Measurements from ENCODE around the gene ZDHHC14.

DNA sequence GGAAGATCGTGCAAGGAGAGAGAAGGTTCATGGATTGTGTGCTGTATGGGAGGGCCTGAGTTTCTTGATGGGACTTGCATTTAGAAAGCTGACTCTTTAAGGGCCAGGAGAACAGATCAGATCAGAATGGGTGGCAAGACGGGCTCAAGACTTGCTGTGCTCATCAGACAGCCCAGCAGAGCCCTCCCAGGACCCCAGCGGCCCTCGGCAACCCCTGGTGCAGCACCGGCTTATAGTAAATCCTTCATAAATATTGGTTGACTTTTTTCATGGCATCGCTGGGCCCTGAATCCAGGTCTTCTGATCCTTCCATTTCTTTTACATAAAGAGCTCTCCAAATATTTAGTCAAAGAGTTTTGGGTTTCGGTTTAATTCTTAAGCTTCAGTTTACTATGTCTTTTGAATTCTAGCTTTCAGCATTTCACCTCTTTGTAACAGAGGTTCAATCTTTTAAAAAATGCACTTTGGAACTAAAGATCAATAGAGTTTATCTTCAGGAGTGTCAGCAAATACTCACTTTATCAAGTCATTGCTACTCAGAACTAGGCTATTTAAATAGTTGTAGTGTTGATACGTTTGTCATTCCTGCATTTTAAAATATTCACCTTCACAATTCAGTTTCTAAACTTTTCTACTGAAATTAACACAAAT is 205.6 kb downstream of the ZDHHC14 start:
- TF ChIP-seq, protein P1, sequence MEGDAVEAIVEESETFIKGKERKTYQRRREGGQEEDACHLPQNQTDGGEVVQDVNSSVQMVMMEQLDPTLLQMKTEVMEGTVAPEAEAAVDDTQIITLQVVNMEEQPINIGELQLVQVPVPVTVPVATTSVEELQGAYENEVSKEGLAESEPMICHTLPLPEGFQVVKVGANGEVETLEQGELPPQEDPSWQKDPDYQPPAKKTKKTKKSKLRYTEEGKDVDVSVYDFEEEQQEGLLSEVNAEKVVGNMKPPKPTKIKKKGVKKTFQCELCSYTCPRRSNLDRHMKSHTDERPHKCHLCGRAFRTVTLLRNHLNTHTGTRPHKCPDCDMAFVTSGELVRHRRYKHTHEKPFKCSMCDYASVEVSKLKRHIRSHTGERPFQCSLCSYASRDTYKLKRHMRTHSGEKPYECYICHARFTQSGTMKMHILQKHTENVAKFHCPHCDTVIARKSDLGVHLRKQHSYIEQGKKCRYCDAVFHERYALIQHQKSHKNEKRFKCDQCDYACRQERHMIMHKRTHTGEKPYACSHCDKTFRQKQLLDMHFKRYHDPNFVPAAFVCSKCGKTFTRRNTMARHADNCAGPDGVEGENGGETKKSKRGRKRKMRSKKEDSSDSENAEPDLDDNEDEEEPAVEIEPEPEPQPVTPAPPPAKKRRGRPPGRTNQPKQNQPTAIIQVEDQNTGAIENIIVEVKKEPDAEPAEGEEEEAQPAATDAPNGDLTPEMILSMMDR (conservative IDR thresholded peaks at IDR 0.05; ENCODE audit: low read depth in 2 of 2): no peak
- TF ChIP-seq CREB1 (CRISPR knock-in tag; IDR thresholded peaks at IDR 0.05; ENCODE audit: low read depth): no peak
- TF ChIP-seq, protein P2, sequence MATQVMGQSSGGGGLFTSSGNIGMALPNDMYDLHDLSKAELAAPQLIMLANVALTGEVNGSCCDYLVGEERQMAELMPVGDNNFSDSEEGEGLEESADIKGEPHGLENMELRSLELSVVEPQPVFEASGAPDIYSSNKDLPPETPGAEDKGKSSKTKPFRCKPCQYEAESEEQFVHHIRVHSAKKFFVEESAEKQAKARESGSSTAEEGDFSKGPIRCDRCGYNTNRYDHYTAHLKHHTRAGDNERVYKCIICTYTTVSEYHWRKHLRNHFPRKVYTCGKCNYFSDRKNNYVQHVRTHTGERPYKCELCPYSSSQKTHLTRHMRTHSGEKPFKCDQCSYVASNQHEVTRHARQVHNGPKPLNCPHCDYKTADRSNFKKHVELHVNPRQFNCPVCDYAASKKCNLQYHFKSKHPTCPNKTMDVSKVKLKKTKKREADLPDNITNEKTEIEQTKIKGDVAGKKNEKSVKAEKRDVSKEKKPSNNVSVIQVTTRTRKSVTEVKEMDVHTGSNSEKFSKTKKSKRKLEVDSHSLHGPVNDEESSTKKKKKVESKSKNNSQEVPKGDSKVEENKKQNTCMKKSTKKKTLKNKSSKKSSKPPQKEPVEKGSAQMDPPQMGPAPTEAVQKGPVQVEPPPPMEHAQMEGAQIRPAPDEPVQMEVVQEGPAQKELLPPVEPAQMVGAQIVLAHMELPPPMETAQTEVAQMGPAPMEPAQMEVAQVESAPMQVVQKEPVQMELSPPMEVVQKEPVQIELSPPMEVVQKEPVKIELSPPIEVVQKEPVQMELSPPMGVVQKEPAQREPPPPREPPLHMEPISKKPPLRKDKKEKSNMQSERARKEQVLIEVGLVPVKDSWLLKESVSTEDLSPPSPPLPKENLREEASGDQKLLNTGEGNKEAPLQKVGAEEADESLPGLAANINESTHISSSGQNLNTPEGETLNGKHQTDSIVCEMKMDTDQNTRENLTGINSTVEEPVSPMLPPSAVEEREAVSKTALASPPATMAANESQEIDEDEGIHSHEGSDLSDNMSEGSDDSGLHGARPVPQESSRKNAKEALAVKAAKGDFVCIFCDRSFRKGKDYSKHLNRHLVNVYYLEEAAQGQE (IDR thresholded peaks at IDR 0.05; ENCODE audit: unreplicated experiment): no peak
- TF ChIP-seq POLR2AphosphoS5 (IDR thresholded peaks at IDR 0.05; ENCODE audit: low read depth): no peak
- no peak for TF ChIP-seq EZH2 (IDR thresholded peaks at IDR 0.05; ENCODE audit: low read depth, unreplicated experiment)
- TF ChIP-seq EZH2phosphoT487 (IDR thresholded peaks at IDR 0.05; ENCODE audit: unreplicated experiment): no peak
- TF ChIP-seq STAT1 (IDR thresholded peaks at IDR 0.05; ENCODE audit: unreplicated experiment): no peak
- TF ChIP-seq, protein P3, sequence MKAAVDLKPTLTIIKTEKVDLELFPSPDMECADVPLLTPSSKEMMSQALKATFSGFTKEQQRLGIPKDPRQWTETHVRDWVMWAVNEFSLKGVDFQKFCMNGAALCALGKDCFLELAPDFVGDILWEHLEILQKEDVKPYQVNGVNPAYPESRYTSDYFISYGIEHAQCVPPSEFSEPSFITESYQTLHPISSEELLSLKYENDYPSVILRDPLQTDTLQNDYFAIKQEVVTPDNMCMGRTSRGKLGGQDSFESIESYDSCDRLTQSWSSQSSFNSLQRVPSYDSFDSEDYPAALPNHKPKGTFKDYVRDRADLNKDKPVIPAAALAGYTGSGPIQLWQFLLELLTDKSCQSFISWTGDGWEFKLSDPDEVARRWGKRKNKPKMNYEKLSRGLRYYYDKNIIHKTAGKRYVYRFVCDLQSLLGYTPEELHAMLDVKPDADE (IDR thresholded peaks at IDR 0.05): no peak
- no peak for TF ChIP-seq JUNB (IDR thresholded peaks at IDR 0.05; ENCODE audit: unreplicated experiment)
